ENCODE measurements around the gene DBNDD1.
A peak's percentile ranks its signal among the peaks of the same experiment; 100 is the strongest.

The DBNDD1 gene

DNA sequence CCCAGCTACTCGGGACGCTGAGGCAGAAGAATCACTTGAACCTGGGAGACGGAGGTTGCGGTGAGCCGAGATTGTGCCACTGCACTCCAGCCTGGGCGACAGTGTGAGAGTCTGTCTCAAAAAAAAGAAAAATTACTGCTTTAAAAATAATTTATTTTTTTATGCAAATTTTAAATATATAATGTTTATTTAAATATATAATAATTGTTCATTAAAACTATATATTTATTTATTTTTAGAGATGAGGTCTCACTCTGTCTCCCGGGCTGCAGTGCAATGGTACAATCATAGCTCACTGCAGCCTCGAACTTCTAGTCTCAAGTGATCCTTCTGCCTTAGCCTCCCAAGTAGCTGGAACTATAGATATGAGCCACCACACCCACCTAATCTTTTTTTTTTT, 15.2 kb upstream of the DBNDD1 start:
- no peak for DNase-seq

DNA sequence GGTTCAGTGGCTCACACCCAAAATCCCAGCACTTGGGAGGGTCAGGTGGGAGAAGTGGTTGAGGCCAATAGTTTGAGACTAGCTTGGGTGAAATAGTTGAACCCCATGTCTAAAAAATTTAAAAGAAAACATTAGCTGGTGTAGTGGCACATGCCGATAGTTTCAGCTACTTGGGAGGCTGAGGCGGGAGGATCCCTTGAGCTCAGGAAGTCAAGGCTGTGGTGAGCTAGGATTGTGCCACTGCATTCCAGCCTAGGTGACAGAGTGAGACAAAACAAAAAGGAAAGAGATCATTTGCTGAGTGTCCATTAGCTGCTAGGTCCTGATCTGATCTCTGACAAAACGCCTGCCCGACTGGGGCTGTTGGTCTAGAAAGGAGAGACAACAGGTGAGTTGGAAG, 14.1 kb upstream of the DBNDD1 start:
- DNase-seq: no peak

GRCh38 chr16:90032674-90033331, 13.5 kb upstream of the DBNDD1 start:
- DNase-seq: no peak

GRCh38 chr16:90031931-90032673, 12.8 kb upstream of the DBNDD1 start:
- no peak for DNase-seq

GRCh38 chr16:90031186-90031930, 12.1 kb upstream of the DBNDD1 start:
- DNase-seq: no peak

GRCh38 chr16:90028985-90029384, 9.7 kb upstream of the DBNDD1 start:
- DNase-seq: no peak

- no peak for DNase-seq
These were observed 8.4 kb upstream of the DBNDD1 start for GRCh38 chr16:90027611-90028010.

DNA sequence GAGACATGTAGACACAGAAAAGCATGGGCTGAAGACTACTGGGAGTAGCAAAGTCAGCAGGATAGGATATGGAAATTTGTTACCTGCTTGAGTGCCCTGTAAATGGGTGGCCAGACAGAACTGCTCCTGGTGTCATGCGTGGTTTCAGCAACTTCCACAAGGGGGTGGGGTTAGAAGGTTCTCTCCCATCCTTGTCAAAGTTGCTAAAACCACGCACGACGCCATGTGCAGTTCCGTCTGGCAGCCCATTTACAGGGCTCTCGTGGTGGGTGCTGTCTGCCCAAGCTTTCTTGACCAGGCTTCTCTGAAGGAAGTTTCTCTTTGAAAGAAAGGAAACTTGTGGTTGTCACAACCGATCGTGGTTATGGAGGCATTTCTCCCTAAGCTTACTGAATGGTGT, 6.9 kb upstream of the DBNDD1 start:
- no peak for DNase-seq

GRCh38 chr16:90023078-90023447, 3.8 kb upstream of the DBNDD1 start:
- DNase-seq: no peak

GRCh38 chr16:90022209-90023077, 3.2 kb upstream of the DBNDD1 start:
- peak; percentile 76 for DNase-seq

- no peak for DNase-seq
These were observed 1.7 kb upstream of the DBNDD1 start for GRCh38 chr16:90020838-90021382.

GRCh38 chr16:90020260-90020837, 1.1 kb upstream of the DBNDD1 start:
- DNase-seq: no peak

DNA sequence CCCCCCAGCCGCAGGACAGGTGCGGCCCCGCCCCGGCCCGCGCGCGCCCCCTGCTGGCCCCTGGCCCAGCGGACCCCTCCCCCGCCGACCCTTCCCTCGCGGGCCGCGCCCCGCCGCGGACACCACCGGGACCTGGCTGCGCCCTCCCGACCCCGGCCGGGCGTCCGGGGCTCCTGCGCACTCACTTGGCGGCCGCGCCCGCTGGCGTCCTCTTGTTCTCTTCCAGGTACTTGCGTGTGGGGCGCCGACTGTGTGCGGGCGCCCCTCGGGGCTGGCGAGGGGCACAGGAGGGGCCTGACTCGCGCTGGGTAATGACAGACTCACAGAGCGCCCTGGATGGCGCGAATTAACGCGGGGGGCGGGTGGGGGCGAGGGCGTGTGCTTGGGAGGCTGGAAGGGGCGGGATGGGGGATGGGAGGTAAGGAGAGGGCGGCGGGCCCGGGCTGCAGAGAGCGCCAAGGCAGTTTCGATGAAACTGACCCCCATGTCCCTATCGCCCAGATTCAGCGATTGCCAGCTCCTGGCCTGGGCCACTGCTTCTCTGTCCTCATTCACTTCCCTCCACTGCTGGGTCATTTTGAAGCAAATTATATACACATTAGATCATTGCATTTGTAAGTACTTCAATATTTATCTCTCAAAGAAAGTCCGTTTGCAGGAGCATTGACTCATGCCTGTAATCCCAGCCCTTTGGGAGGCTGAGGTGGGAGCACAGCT, 445 bp upstream of the DBNDD1 start:
- DNase-seq: peak; percentile 49

DNA sequence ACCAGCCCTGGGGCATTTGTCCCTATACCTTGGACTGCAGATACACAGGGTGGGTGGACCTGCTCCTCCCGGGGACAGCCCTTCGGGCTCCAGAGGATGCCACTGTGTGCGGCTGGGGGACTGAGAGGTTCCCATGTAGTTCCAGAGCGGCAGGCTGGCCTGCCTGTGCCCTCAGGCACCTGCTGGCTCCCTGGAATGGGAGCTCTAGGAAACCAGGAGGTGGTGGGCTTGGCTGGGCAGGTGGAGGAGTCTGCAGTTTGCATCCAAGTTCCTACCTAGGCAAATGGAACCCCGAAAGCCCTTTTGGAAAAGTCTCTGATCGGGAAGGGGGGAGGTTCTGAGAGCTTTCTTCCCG, 982 bp downstream of the DBNDD1 start:
- no peak for DNase-seq

GRCh38 chr16:90016339-90016950, 2.8 kb downstream of the DBNDD1 start:
- no peak for DNase-seq

DNA sequence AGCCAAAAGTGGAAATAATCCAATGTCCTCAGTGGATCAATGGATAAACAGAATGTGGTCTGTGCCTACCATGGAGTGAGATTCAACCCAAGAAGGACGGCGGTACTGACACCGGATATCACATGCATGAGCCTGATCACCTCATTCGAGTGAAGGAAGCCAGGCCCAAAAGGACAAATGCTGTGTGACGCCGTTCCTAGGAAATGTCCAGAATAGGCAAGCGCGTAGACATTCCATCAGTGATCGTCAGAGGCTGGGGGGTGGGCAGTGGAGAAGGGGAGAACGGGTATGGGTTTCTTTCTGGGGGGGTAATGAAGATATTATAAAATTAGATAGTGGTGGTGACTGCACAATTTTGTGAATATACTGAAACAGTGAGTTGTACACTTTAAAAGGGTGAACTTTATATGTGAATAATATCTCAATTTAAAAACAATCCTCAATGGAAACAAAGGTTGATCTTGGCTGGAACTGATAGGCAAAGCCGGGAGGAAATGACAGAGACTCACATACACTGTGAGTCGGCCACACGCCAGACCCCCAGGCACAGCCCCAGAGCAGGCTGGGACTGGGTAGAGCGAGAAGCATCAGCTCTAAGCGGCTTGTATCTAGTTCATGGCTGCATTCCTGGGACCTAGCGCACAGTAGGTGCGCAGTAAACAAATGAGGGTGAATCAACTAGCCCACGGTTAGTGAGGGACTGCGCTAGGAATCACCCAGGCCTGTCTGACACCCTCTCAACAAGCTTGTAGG, 3.5 kb downstream of the DBNDD1 start:
- DNase-seq: no peak

DNA sequence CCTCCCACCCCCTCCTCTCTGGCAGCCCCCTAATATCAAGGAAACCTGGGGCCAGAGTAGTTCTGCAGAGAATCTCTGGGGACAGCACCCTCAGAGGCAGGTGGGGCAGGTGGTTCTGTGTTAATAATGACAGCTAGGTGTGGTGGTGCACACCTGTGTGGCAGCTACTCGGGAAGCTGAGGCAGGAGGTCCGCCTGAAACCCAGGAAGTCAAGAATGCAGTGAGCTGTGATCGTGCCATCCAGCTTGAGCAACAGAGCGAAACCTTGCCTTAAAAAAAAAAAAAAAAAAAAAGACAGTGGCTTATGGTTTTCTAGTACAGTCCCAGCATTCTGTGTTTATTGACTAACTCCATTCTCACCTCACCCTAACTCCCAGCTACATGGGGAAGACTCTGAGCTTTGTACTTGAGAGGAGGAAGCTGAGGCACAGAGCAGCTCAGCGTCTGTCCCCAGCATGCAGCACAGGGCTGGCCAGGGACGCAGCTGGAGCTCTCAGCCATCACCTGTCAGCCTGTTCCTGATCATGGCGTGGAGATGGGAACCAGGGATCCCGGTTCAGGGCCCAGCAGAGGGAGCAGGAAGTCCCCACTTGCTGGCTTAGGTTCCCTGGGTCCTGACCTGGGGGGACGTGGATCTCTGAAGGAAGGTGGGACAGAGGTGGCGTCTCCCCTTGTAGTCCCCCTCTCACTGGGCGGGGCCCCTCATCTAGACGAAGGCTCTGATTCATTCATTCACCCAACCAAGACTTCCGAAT, 6.1 kb downstream of the DBNDD1 start:
- DNase-seq: no peak

- no peak for DNase-seq
These were observed 7.3 kb downstream of the DBNDD1 start for GRCh38 chr16:90011908-90012501.

GRCh38 chr16:90011508-90011819, 7.8 kb downstream of the DBNDD1 start:
- DNase-seq: no peak
